Measurements from ENCODE around the gene PROK1.
A peak's percentile ranks its signal among the peaks of the same experiment; 100 is the strongest.
"Not testable (repeated sequence)": the region's sequence is repeated elsewhere in the genome, so short reads cannot be mapped to it uniquely, and the experiment has no call there.

Gene PROK1

GRCh38 chr1:110450929-110451328 lies at the start of gene PROK1:
PROK1 (plus strand) TSS chr1:110451149; CDS start chr1:110451217, 68 bp downstream.
- Histone ChIP-seq H3K4me3 (ENCODE audit: low read length) (no peak within 1 kb of the TSS), H3K27ac (ENCODE audit: low read length) (no peak within 1 kb of the TSS), H3K36me3 (ENCODE audit: control insufficient read depth, low read depth, low read length) (no peaks in the 10 kb centered on the region), H3K9ac (ENCODE audit: low read length) (no peak within 1 kb of the TSS), H3K27me3 (ENCODE audit: control insufficient read depth, insufficient read depth, low read length) (no peaks in the 10 kb centered on the region), H3K9me3 (ENCODE audit: control insufficient read depth, low read depth, low read length) (no peaks in the 10 kb centered on the region), H3K4me1 (ENCODE audit: control insufficient read depth, low read depth, low read length) (peaks cover 9% of the 10 kb centered on the region)

- H3K27me3 ChIP-seq (ENCODE audit: control insufficient read depth, insufficient read depth, low read length), result peaks cover 4% of the 10 kb centered on the region
- no peak overlapping the region for H3K4me3 ChIP-seq (ENCODE audit: low read length)
- no peaks in the 10 kb centered on the region for H3K4me1 ChIP-seq (ENCODE audit: control insufficient read depth, low read depth, low read length)
- H3K27ac ChIP-seq (ENCODE audit: low read length), result no peak overlapping the region
- H3K9ac ChIP-seq (ENCODE audit: low read length), result no peak overlapping the region
- no peaks in the 10 kb centered on the region for H3K9me3 ChIP-seq (ENCODE audit: control insufficient read depth, low read depth, low read length)
- H3K36me3 ChIP-seq (ENCODE audit: control insufficient read depth, low read depth, low read length), result peaks cover 49% of the 10 kb centered on the region
These were observed 47.1 kb upstream of the PROK1 start for GRCh38 chr1:110403805-110404204.

- no peak overlapping the region for H3K27ac ChIP-seq (ENCODE audit: low read length)
- no peak overlapping the region for H3K9ac ChIP-seq (ENCODE audit: low read length)
- H3K27me3 ChIP-seq (ENCODE audit: control insufficient read depth, insufficient read depth, low read length), result peaks cover 4% of the 10 kb centered on the region
- no peaks in the 10 kb centered on the region for H3K9me3 ChIP-seq (ENCODE audit: control insufficient read depth, low read depth, low read length)
- peaks cover 46% of the 10 kb centered on the region for H3K36me3 ChIP-seq (ENCODE audit: control insufficient read depth, low read depth, low read length)
- H3K4me3 ChIP-seq (ENCODE audit: low read length), result no peak overlapping the region
- H3K4me1 ChIP-seq (ENCODE audit: control insufficient read depth, low read depth, low read length), result no peaks in the 10 kb centered on the region
These were observed 46.5 kb upstream of the PROK1 start for GRCh38 chr1:110404401-110404800.

GRCh38 chr1:110406407-110406806 lies 44.5 kb upstream of the PROK1 start:
- H3K9ac ChIP-seq (ENCODE audit: low read length), result peak overlapping the region; percentile 91
- not testable (repeated sequence) for H3K27ac ChIP-seq (ENCODE audit: low read length); H3K4me1 ChIP-seq (ENCODE audit: control insufficient read depth, low read depth, low read length); H3K27me3 ChIP-seq (ENCODE audit: control insufficient read depth, insufficient read depth, low read length); H3K9me3 ChIP-seq (ENCODE audit: control insufficient read depth, low read depth, low read length)
- peak overlapping the region; percentile 99 for H3K4me3 ChIP-seq (ENCODE audit: low read length)
- H3K36me3 ChIP-seq (ENCODE audit: control insufficient read depth, low read depth, low read length), result peaks cover 37% of the 10 kb centered on the region

GRCh38 chr1:110407260-110408210 lies 43.4 kb upstream of the PROK1 start, which contains the start of gene LAMTOR5:
LAMTOR5 (minus strand) TSS chr1:110407694; CDS start chr1:110407620, 74 bp downstream.
- H3K27ac ChIP-seq (ENCODE audit: low read length), result peak within 1 kb of the TSS; percentile 65

GRCh38 chr1:110408488-110408887 lies 42.5 kb upstream of the PROK1 start:
- Histone ChIP-seq H3K36me3 (ENCODE audit: control insufficient read depth, low read depth, low read length) (peaks cover 16% of the 10 kb centered on the region), H3K9ac (ENCODE audit: low read length) (peak overlapping the region; percentile 91), H3K4me3 (ENCODE audit: low read length) (peak overlapping the region; percentile 99), H3K4me1 (ENCODE audit: control insufficient read depth, low read depth, low read length) (no peaks in the 10 kb centered on the region), H3K27me3 (ENCODE audit: control insufficient read depth, insufficient read depth, low read length) (peaks cover 4% of the 10 kb centered on the region), H3K27ac (ENCODE audit: low read length) (no peak overlapping the region), H3K9me3 (ENCODE audit: control insufficient read depth, low read depth, low read length) (no peaks in the 10 kb centered on the region)

More at GRCh38 chr1:110407260-110408210, 43.4 kb upstream of the PROK1 start, which contains the start of gene LAMTOR5:
- Histone ChIP-seq H3K36me3 (ENCODE audit: control insufficient read depth, low read depth, low read length) (peaks cover 26% of the 10 kb centered on the region), H3K4me1 (ENCODE audit: control insufficient read depth, low read depth, low read length) (no peaks in the 10 kb centered on the region), H3K9me3 (ENCODE audit: control insufficient read depth, low read depth, low read length) (no peaks in the 10 kb centered on the region), H3K27me3 (ENCODE audit: control insufficient read depth, insufficient read depth, low read length) (peaks cover 4% of the 10 kb centered on the region), H3K9ac (ENCODE audit: low read length) (peak within 1 kb of the TSS; percentile 91), H3K4me3 (ENCODE audit: low read length) (peak within 1 kb of the TSS; percentile 99)

- H3K36me3 ChIP-seq (ENCODE audit: control insufficient read depth, low read depth, low read length), result peaks cover 9% of the 10 kb centered on the region
- H3K9ac ChIP-seq (ENCODE audit: low read length), result no peak overlapping the region
- H3K4me1 ChIP-seq (ENCODE audit: control insufficient read depth, low read depth, low read length), result no peaks in the 10 kb centered on the region
- peaks cover 4% of the 10 kb centered on the region for H3K27me3 ChIP-seq (ENCODE audit: control insufficient read depth, insufficient read depth, low read length)
- no peak overlapping the region for H3K27ac ChIP-seq (ENCODE audit: low read length)
- H3K4me3 ChIP-seq (ENCODE audit: low read length), result no peak overlapping the region
- no peaks in the 10 kb centered on the region for H3K9me3 ChIP-seq (ENCODE audit: control insufficient read depth, low read depth, low read length)
These were observed 41.6 kb upstream of the PROK1 start for GRCh38 chr1:110409316-110409715.

- Histone ChIP-seq H3K27ac (ENCODE audit: low read length) (no peak overlapping the region), H3K36me3 (ENCODE audit: control insufficient read depth, low read depth, low read length) (no peaks in the 10 kb centered on the region), H3K9me3 (ENCODE audit: control insufficient read depth, low read depth, low read length) (no peaks in the 10 kb centered on the region), H3K9ac (ENCODE audit: low read length) (no peak overlapping the region), H3K4me3 (ENCODE audit: low read length) (no peak overlapping the region), H3K27me3 (ENCODE audit: control insufficient read depth, insufficient read depth, low read length) (peaks cover 4% of the 10 kb centered on the region), H3K4me1 (ENCODE audit: control insufficient read depth, low read depth, low read length) (no peaks in the 10 kb centered on the region)
These were observed 39.7 kb upstream of the PROK1 start for GRCh38 chr1:110411173-110411735.

- peaks cover 4% of the 10 kb centered on the region for H3K27me3 ChIP-seq (ENCODE audit: control insufficient read depth, insufficient read depth, low read length)
- no peaks in the 10 kb centered on the region for H3K9me3 ChIP-seq (ENCODE audit: control insufficient read depth, low read depth, low read length)
- H3K36me3 ChIP-seq (ENCODE audit: control insufficient read depth, low read depth, low read length), result no peaks in the 10 kb centered on the region
- no peak overlapping the region for H3K4me3 ChIP-seq (ENCODE audit: low read length)
- H3K9ac ChIP-seq (ENCODE audit: low read length), result no peak overlapping the region
- H3K4me1 ChIP-seq (ENCODE audit: control insufficient read depth, low read depth, low read length), result no peaks in the 10 kb centered on the region
- no peak overlapping the region for H3K27ac ChIP-seq (ENCODE audit: low read length)
These were observed 38.4 kb upstream of the PROK1 start for GRCh38 chr1:110412576-110412975.

GRCh38 chr1:110413045-110413444 lies 37.9 kb upstream of the PROK1 start:
- H3K9ac ChIP-seq (ENCODE audit: low read length); H3K4me3 ChIP-seq (ENCODE audit: low read length); H3K36me3 ChIP-seq (ENCODE audit: control insufficient read depth, low read depth, low read length); H3K27me3 ChIP-seq (ENCODE audit: control insufficient read depth, insufficient read depth, low read length); H3K9me3 ChIP-seq (ENCODE audit: control insufficient read depth, low read depth, low read length); H3K27ac ChIP-seq (ENCODE audit: low read length); H3K4me1 ChIP-seq (ENCODE audit: control insufficient read depth, low read depth, low read length): not testable (repeated sequence)

- Histone ChIP-seq H3K27ac (ENCODE audit: low read length) (no peak overlapping the region), H3K9ac (ENCODE audit: low read length) (no peak overlapping the region), H3K36me3 (ENCODE audit: control insufficient read depth, low read depth, low read length) (no peaks in the 10 kb centered on the region), H3K4me3 (ENCODE audit: low read length) (no peak overlapping the region), H3K9me3 (ENCODE audit: control insufficient read depth, low read depth, low read length) (no peaks in the 10 kb centered on the region), H3K27me3 (ENCODE audit: control insufficient read depth, insufficient read depth, low read length) (no peaks in the 10 kb centered on the region), H3K4me1 (ENCODE audit: control insufficient read depth, low read depth, low read length) (no peaks in the 10 kb centered on the region)
These were observed 32.2 kb upstream of the PROK1 start for GRCh38 chr1:110418729-110419128.

Measured in iPS-18a (cell line).